Loucy (cell line): ENCODE data around the gene SLC8A2.

ENCODE experiments used
- CTCF ChIP-seq: fragments of 200-600 bp; sonication (generic); conservative IDR thresholded peaks from 2 replicates; pipeline ENCODE4 v1.5.1; 2014; ENCODE audit warnings: mild to moderate bottlenecking, antibody characterized with exemption, low read length
- EZH2phosphoT487 ChIP-seq: fragments of 200-600 bp; IDR thresholded peaks from 2 replicates; pipeline ENCODE4 v1.6.1; 2018; ENCODE audit warnings: antibody characterized with exemption, mild to moderate bottlenecking, moderate library complexity, borderline replicate concordance

- TF ChIP-seq CTCF (no peak), EZH2phosphoT487 (no peak)
Measured at GRCh38 chr19:47469363-47469700, 2.4 kb downstream of the SLC8A2 start.
